Spinal cord (tissue), 10 donors: Measurements from ENCODE around the gene ENTPD6. TPM values are rescaled to one million over a fixed set of nuclear protein-coding genes. Genes with fewer than 3 reads are reported as not detected.
"Not testable (repeated sequence)": the region's sequence is repeated elsewhere in the genome, so short reads cannot be mapped to it uniquely, and the experiment has no call there.

ENCODE experiments used
- DNase-seq, 6 donors: peaks; one replicate each; pipeline versions ENCODE4 v3.0.0 to v3.0.0-alpha.2; 2013 to 2015; ENCODE audit warnings: low spot score in 6 of 6, low read depth in 4 of 6
- H3K27ac ChIP-seq: one replicate; pipeline ENCODE4 v1.5.1; 2013; ENCODE audit warnings: low read depth, low read length, control low read depth
- H3K27me3 ChIP-seq: one replicate; pipeline ENCODE4 v1.6.1; 2013; ENCODE audit warnings: low read length; ENCODE audit not compliant: control insufficient read depth, insufficient read depth
- H3K36me3 ChIP-seq: one replicate; pipeline ENCODE4 v1.6.1; 2013; ENCODE audit warnings: low read length; ENCODE audit not compliant: control insufficient read depth, insufficient read depth
- H3K4me1 ChIP-seq: one replicate; pipeline ENCODE4 v1.6.1; 2013; ENCODE audit warnings: low read length; ENCODE audit not compliant: control insufficient read depth, insufficient read depth
- H3K4me3 ChIP-seq: one replicate; pipeline ENCODE4 v1.5.1; 2013; ENCODE audit warnings: low read depth, low read length, control low read depth
- H3K9me3 ChIP-seq: one replicate; pipeline ENCODE4 v1.6.1; 2013; ENCODE audit warnings: low read length; ENCODE audit not compliant: control insufficient read depth, insufficient read depth
- WGBS: methylation state at CpG from one replicate; pipeline ENCODE4 v1.1.5; 2013; ENCODE audit warnings: missing lambda C conversion rate; ENCODE audit not compliant: insufficient coverage; 5-methylcytosine and 5-hydroxymethylcytosine counted together
- polyA plus RNA-seq, 2 donors: library from polyadenylated mRNA; unstranded; fragments of 120-200 nt; gene quantifications; one replicate each; pipeline ENCODE4 v1.2.1, GENCODE V29; 2013; ENCODE audit not compliant: insufficient read length in 2 of 2
- total RNA-seq, 2 donors: library from RNA; depleted of rRNA in 1 of 2; stranded (reverse); fragments of 120-200 nt in 1 of 2; fragments of >200 nt in 1 of 2; gene quantifications; one replicate each; pipeline versions ENCODE4 v1.2.3 to v1.2.4, GENCODE V29; 2013 to 2014
- donor health status: healthy.

Gene ENTPD6
- total and polyA plus RNA-seq, 4 donors, result 36.0 to 114 (median 72.7) TPM

- WGBS, result 74% methylated on average over 2 of the region's 3 CpGs
- DNase-seq, result no peak
- Histone ChIP-seq H3K4me1 (no peaks in the 10 kb centered on the region), H3K36me3 (no peaks in the 10 kb centered on the region), H3K27me3 (no peaks in the 10 kb centered on the region), H3K27ac (no peak overlapping the region), H3K9me3 (peaks cover 7% of the 10 kb centered on the region), H3K4me3 (no peak overlapping the region)
Measured at GRCh38 chr20:25160897-25161296, 34.6 kb upstream of the ENTPD6 start.

GRCh38 chr20:25165128-25165527, 30.4 kb upstream of the ENTPD6 start:
- no peak overlapping the region for H3K27ac ChIP-seq
- peaks cover 7% of the 10 kb centered on the region for H3K9me3 ChIP-seq
- H3K4me3 ChIP-seq, result no peak overlapping the region
- H3K36me3 ChIP-seq, result no peaks in the 10 kb centered on the region
- no peaks in the 10 kb centered on the region for H3K27me3 ChIP-seq
- no peaks in the 10 kb centered on the region for H3K4me1 ChIP-seq
- DNase-seq, result no peak

DNA sequence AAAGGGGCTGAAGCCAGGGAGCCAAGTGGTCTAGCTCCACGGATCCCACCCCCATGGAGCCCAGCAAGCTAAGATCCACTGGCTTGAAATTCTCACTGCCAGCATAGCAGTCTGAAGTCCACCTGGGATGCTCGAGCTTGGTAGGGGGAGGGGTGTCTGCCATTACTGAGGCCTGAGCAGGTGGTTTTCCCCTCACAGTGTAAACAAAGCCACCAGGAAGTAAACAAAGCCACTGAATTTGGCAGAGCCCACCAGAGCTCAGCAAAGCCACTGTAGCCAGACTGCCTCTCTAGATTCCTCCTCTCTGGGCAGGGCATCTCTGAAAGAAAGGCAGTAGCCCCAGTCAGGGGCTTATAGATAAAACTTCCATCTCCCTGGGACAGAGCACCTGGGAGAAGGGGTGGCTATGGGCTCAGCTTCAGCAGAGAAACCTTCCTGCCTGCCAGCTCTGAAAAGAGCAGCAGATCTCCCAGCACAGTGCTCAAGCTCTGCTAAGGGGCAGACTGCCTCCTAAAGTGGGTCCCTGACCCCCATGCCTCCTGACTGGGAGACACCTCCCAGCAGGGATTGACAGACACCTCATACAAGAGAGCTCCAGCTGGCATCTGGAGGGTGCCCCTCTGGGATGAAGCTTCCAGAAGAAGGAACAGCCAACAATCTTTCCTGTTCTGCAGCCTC, 29.3 kb upstream of the ENTPD6 start:
- not testable (repeated sequence) for H3K27me3 ChIP-seq, H3K9me3 ChIP-seq
- 100% methylated on average over 1 of the region's 2 CpGs for WGBS

GRCh38 chr20:25173321-25173720, 22.2 kb upstream of the ENTPD6 start:
- Histone ChIP-seq H3K4me1 (no peaks in the 10 kb centered on the region), H3K27me3 (no peaks in the 10 kb centered on the region), H3K27ac (no peak overlapping the region), H3K36me3 (no peaks in the 10 kb centered on the region), H3K9me3 (no peaks in the 10 kb centered on the region), H3K4me3 (no peak overlapping the region)
- no CpG with 5 or more reads among the region's 2 CpGs for WGBS
- DNase-seq, result no peak

More for the DNA sequence above, 29.3 kb upstream of the ENTPD6 start:
- not testable (repeated sequence) for H3K36me3 ChIP-seq, H3K4me3 ChIP-seq, H3K27ac ChIP-seq, DNase-seq, H3K4me1 ChIP-seq

GRCh38 chr20:25173886-25174308, 21.6 kb upstream of the ENTPD6 start:
- H3K9me3 ChIP-seq, result no peaks in the 10 kb centered on the region
- no peaks in the 10 kb centered on the region for H3K4me1 ChIP-seq
- H3K27me3 ChIP-seq, result no peaks in the 10 kb centered on the region
- no peak overlapping the region for H3K27ac ChIP-seq
- no peaks in the 10 kb centered on the region for H3K36me3 ChIP-seq
- no peak for DNase-seq
- no peak overlapping the region for H3K4me3 ChIP-seq

DNA sequence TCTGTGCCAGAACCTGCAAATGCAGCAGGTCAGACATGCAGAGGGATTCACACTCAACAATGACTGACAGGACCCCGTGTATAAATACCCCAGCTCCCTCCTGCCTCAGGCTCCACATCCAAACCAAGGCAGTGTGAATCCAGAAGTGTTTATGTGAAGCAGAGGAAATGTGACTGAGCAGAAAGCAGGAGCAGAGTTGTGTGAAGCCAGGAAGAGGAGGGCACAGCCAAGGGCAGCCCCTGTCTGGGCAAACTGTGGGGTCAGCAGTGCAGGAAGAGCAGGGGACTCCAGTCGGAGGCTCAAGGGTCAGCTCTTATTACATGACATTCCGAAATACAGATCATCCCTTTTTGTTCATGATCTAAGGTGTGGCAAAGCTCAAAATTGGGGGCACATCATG, 19.3 kb upstream of the ENTPD6 start:
- H3K36me3 ChIP-seq, result no peaks in the 10 kb centered on the region
- no peak overlapping the region for H3K27ac ChIP-seq
- no peaks in the 10 kb centered on the region for H3K4me1 ChIP-seq
- WGBS, result 100% methylated on average over 1 of the region's 3 CpGs
- no peak for DNase-seq
- no peaks in the 10 kb centered on the region for H3K9me3 ChIP-seq
- no peaks in the 10 kb centered on the region for H3K27me3 ChIP-seq
- H3K4me3 ChIP-seq, result no peak overlapping the region

- no peaks in the 10 kb centered on the region for H3K27me3 ChIP-seq
Measured at GRCh38 chr20:25177890-25178321, 17.6 kb upstream of the ENTPD6 start.

DNA sequence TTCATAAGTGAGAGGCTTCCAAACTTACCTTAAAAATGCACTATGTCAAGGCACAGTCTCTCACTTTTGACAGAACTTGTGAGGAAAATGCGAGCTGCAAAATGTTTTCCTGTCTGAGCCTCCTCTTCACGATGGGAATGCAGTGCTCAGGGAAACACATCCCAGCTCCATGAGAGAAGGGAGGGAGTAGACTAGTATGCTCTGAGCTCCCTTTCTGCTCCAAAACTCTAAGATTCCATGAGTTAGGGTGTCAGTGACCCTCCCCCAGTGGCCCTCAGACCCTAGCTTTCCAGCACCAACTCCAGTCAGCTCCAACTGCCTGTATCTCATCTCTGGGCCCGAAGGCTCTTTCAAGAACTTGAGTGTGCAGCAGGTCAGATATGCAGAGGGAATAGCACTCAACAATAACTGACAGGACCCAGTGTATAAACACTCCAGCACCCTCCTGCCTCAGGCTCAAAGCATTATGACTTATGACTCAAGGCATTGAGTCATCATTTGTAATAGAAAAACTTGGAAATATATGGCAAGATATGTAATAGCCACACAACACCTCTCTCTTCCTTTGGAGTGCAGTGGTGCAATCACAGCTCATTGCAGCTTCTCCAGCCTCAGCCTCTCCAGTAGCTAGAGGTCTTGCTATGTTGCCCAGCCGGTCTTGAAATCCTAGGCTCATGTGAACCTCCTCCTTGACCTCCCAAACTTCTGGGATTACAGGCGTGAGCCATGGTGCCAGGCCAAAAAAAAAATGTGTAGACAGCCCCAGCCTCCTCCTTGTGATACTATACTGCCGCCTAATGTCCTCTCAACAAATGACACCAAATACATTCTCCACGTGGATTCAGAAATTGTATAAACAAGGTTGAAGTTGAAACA, 16.7 kb upstream of the ENTPD6 start:
- Histone ChIP-seq H3K36me3 (no peaks in the 10 kb centered on the region), H3K27ac (no peak overlapping the region), H3K4me3 (no peak overlapping the region), H3K9me3 (no peaks in the 10 kb centered on the region), H3K4me1 (no peaks in the 10 kb centered on the region), H3K27me3 (no peaks in the 10 kb centered on the region)
- DNase-seq, result peak in 4 of 6 donors; percentile 26 to 75 (median 55)
- 48% methylated on average over 5 of the region's 7 CpGs for WGBS

More at GRCh38 chr20:25177890-25178321, 17.6 kb upstream of the ENTPD6 start:
- Histone ChIP-seq H3K9me3 (no peaks in the 10 kb centered on the region), H3K4me3 (no peak overlapping the region), H3K4me1 (no peaks in the 10 kb centered on the region), H3K36me3 (no peaks in the 10 kb centered on the region), H3K27ac (no peak overlapping the region)
- DNase-seq, result peak in 1 of 6 donors; percentile 46
- WGBS, result 71% methylated on average over 1 of the region's 2 CpGs

- no peak overlapping the region for H3K4me3 ChIP-seq
- H3K36me3 ChIP-seq, result no peaks in the 10 kb centered on the region
- H3K4me1 ChIP-seq, result no peaks in the 10 kb centered on the region
- H3K9me3 ChIP-seq, result no peaks in the 10 kb centered on the region
- 59% methylated on average over 12 of the region's 15 CpGs for WGBS
- no peak overlapping the region for H3K27ac ChIP-seq
- no peaks in the 10 kb centered on the region for H3K27me3 ChIP-seq
- DNase-seq, result no peak
Measured at GRCh38 chr20:25179439-25180089, 15.9 kb upstream of the ENTPD6 start.
